Thymus (tissue), 11 donors: ENCODE data around the gene DMBT1. TPM values are rescaled to one million over a fixed set of nuclear protein-coding genes. Genes with fewer than 3 reads are reported as not detected.
"Not testable (repeated sequence)": the region's sequence is repeated elsewhere in the genome, so short reads cannot be mapped to it uniquely, and the experiment has no call there.

Source experiments
- DNase-seq, 9 donors: peaks; one replicate each; pipeline ENCODE4 v3.0.0-alpha.2; 2013; ENCODE audit warnings: low spot score in 9 of 9, low read depth in 6 of 9, missing footprints in 1 of 9
- H3K27ac ChIP-seq, 2 donors: one replicate each; pipeline ENCODE4 v1.5.1; 2013; ENCODE audit warnings: control low read depth in 1 of 2, low read depth in 1 of 2, low read length in 1 of 2, mild to moderate bottlenecking in 1 of 2, moderate library complexity in 1 of 2
- H3K27me3 ChIP-seq, 2 donors: one replicate each; pipeline ENCODE4 v1.5.1; 2013; ENCODE audit warnings: low read length in 1 of 2; ENCODE audit not compliant: control insufficient read depth in 2 of 2, insufficient read depth in 1 of 2
- H3K36me3 ChIP-seq, 2 donors: one replicate each; pipeline ENCODE4 v1.5.1; 2013; ENCODE audit warnings: low read length in 1 of 2, mild to moderate bottlenecking in 1 of 2, moderate library complexity in 1 of 2; ENCODE audit not compliant: control insufficient read depth in 2 of 2, insufficient read depth in 2 of 2
- H3K4me1 ChIP-seq, 2 donors: one replicate each; pipeline ENCODE4 v1.5.1; 2013; ENCODE audit warnings: low read length in 2 of 2; ENCODE audit not compliant: control insufficient read depth in 2 of 2, insufficient read depth in 2 of 2
- H3K4me3 ChIP-seq, 2 donors: one replicate each; pipeline ENCODE4 v1.5.1; 2013; ENCODE audit warnings: low read length in 2 of 2, control low read depth in 1 of 2, mild to moderate bottlenecking in 1 of 2
- H3K9me3 ChIP-seq, 2 donors: one replicate each; pipeline ENCODE4 v1.5.1; 2013; ENCODE audit warnings: low read length in 1 of 2, mild to moderate bottlenecking in 1 of 2; ENCODE audit not compliant: control insufficient read depth in 2 of 2, insufficient read depth in 1 of 2
- WGBS: extraction: QIAGEN DNeasy Blood & Tissue Kit; methylation state at CpG from one replicate; pipeline ENCODE4 v1.1.7; 2013; 5-methylcytosine and 5-hydroxymethylcytosine counted together
- polyA plus RNA-seq: library from polyadenylated mRNA; stranded (reverse); fragments of 200-250 nt; gene quantifications from one replicate; pipeline ENCODE4 v1.2.3, GENCODE V29; 2013
- total RNA-seq: library from RNA; stranded (reverse); fragments of 120-200 nt; gene quantifications from one replicate; pipeline ENCODE4 v1.2.4, GENCODE V29; 2013
- donor health status: healthy.

DMBT1 gene
- total and polyA plus RNA-seq, 2 donors, result 0.09 to 0.27 TPM

DNA sequence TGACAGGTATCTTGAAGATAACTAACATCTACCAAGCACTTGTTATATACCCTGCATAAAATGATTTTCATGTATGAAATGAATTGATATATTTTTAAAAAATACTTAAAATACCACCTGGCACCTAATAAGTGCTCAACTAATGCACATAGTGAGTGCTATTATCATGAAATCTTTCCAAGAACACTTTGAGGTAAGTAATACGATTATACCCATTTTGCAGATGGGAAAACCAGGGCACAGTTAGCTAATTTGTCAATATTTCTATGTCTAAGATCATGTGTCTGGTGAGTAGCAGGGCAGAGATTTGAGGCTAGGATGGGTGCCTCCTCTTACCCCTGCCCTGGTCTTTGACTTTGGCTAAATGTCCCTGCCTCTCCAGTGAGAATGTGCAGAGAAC, 6.1 kb downstream of the DMBT1 start:
- DNase-seq, result no peak
- no peak overlapping the region for H3K27ac ChIP-seq
- WGBS, result 0% methylated on average over 1 of the region's 1 CpG
- H3K4me3 ChIP-seq, result no peak overlapping the region
- no peaks in the 10 kb centered on the region for H3K4me1 ChIP-seq
- no peaks in the 10 kb centered on the region for H3K36me3 ChIP-seq
- no peaks in the 10 kb centered on the region for H3K9me3 ChIP-seq
- no peaks in the 10 kb centered on the region for H3K27me3 ChIP-seq

DNA sequence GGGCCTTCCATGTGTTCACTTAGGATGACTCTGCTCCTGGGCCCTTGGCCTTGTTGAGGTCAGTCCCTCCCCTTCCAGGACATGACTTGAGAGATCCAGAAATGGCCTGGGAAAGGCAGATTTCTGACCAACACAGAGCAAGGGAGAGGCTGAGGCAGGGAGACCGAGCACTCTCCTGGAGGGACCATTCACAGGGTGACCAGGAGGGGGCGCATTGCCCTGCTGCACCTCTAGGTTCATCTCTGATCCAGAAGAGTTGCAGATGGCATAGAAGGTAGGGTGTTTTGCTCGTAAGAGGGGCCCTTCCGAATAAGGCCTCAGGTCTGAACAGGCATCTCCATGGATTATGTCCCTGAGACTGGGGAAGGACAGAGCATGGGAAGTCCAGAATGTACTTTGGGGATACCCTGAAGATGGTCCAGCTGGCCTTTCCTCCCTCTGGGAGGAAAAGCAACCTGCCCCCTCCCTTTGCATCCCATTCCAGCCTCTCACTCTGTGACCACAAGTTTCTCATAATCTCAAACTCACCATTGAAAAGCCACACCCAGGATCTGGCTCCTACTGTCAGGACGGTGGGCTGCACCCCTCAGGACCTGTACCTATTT, 6.6 kb downstream of the DMBT1 start:
- H3K36me3 ChIP-seq, result no peaks in the 10 kb centered on the region
- WGBS, result 65% methylated on average over 5 of the region's 5 CpGs
- no peaks in the 10 kb centered on the region for H3K4me1 ChIP-seq
- H3K9me3 ChIP-seq, result no peaks in the 10 kb centered on the region
- H3K4me3 ChIP-seq, result no peak overlapping the region
- peak in 2 of 9 donors; percentile 7 to 9 for DNase-seq
- no peak overlapping the region for H3K27ac ChIP-seq
- H3K27me3 ChIP-seq, result no peaks in the 10 kb centered on the region

GRCh38 chr10:122568551-122568950, 8.0 kb downstream of the DMBT1 start:
- no peak for DNase-seq
- Histone ChIP-seq H3K36me3 (no peaks in the 10 kb centered on the region), H3K27ac (no peak overlapping the region), H3K4me1 (no peaks in the 10 kb centered on the region), H3K9me3 (no peaks in the 10 kb centered on the region), H3K27me3 (no peaks in the 10 kb centered on the region), H3K4me3 (no peak overlapping the region)
- 87% methylated on average over 8 of the region's 8 CpGs for WGBS

- DNase-seq, result no peak
- no peaks in the 10 kb centered on the region for H3K36me3 ChIP-seq
- no peaks in the 10 kb centered on the region for H3K27me3 ChIP-seq
- no peaks in the 10 kb centered on the region for H3K4me1 ChIP-seq
- no peaks in the 10 kb centered on the region for H3K9me3 ChIP-seq
- H3K4me3 ChIP-seq, result no peak overlapping the region
- 85% methylated on average over 6 of the region's 6 CpGs for WGBS
- H3K27ac ChIP-seq, result no peak overlapping the region
These were observed 10.4 kb downstream of the DMBT1 start for GRCh38 chr10:122570920-122571319.

GRCh38 chr10:122571892-122572291, 11.3 kb downstream of the DMBT1 start:
- DNase-seq, result no peak
- Histone ChIP-seq H3K4me3 (no peak overlapping the region), H3K27ac (no peak overlapping the region), H3K36me3 (no peaks in the 10 kb centered on the region), H3K4me1 (no peaks in the 10 kb centered on the region), H3K27me3 (no peaks in the 10 kb centered on the region), H3K9me3 (no peaks in the 10 kb centered on the region)
- WGBS, result 89% methylated on average over 3 of the region's 3 CpGs

- 83% methylated on average over 3 of the region's 3 CpGs for WGBS
These were observed 15.2 kb downstream of the DMBT1 start for GRCh38 chr10:122575776-122576175.

DNA sequence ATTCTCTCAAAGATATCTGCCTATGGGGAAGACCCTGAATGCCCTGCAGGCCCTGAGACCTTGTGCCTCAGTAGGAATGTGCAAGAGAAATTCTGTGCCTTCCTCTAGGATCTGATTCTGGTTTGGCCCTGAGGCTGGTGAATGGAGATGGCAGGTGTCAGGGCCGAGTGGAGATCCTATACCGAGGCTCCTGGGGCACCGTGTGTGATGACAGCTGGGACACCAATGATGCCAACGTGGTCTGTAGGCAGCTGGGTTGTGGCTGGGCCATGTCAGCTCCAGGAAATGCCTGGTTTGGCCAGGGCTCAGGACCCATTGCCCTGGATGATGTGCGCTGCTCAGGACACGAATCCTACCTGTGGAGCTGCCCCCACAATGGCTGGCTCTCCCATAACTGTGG, 15.7 kb downstream of the DMBT1 start:
- no peaks in the 10 kb centered on the region for H3K36me3 ChIP-seq
- 85% methylated on average over 6 of the region's 6 CpGs for WGBS
- no peak overlapping the region for H3K27ac ChIP-seq
- no peaks in the 10 kb centered on the region for H3K9me3 ChIP-seq
- H3K4me1 ChIP-seq, result no peaks in the 10 kb centered on the region
- no peaks in the 10 kb centered on the region for H3K27me3 ChIP-seq
- no peak for DNase-seq
- no peak overlapping the region for H3K4me3 ChIP-seq

More at GRCh38 chr10:122575776-122576175, 15.2 kb downstream of the DMBT1 start:
- Histone ChIP-seq H3K4me3 (no peak overlapping the region), H3K36me3 (no peaks in the 10 kb centered on the region), H3K27ac (no peak overlapping the region), H3K4me1 (no peaks in the 10 kb centered on the region), H3K9me3 (no peaks in the 10 kb centered on the region), H3K27me3 (no peaks in the 10 kb centered on the region)
- no peak for DNase-seq

GRCh38 chr10:122577311-122577885, 16.8 kb downstream of the DMBT1 start:
- no peak for DNase-seq
- Histone ChIP-seq H3K4me3 (no peak overlapping the region), H3K27me3 (no peaks in the 10 kb centered on the region), H3K4me1 (no peaks in the 10 kb centered on the region), H3K36me3 (no peaks in the 10 kb centered on the region), H3K9me3 (no peaks in the 10 kb centered on the region), H3K27ac (no peak overlapping the region)
- WGBS, result 92% methylated on average over 12 of the region's 12 CpGs

GRCh38 chr10:122586070-122586469, 25.5 kb downstream of the DMBT1 start:
- not testable (repeated sequence) for H3K36me3 ChIP-seq, H3K9me3 ChIP-seq, H3K27me3 ChIP-seq, DNase-seq, H3K4me1 ChIP-seq, H3K27ac ChIP-seq, H3K4me3 ChIP-seq
- 93% methylated on average over 7 of the region's 7 CpGs for WGBS
